Duodenal mucosa (tissue), 2 donors: ENCODE data around the gene XPO6.

ENCODE experiments used
- H3K27ac ChIP-seq: one replicate; pipeline ENCODE4 v1.7.0; 2013; ENCODE audit warnings: low read depth, low read length
- H3K27me3 ChIP-seq, 2 donors: one replicate each; pipeline ENCODE4 v1.7.0; 2013; ENCODE audit warnings: low read length in 2 of 2, control low read depth in 1 of 2; ENCODE audit not compliant: insufficient read depth in 2 of 2, control insufficient read depth in 1 of 2
- H3K36me3 ChIP-seq, 2 donors: one replicate each; pipeline ENCODE4 v1.7.0; 2013; ENCODE audit warnings: low read length in 2 of 2, control low read depth in 1 of 2; ENCODE audit not compliant: insufficient read depth in 2 of 2, control insufficient read depth in 1 of 2
- H3K4me1 ChIP-seq, 2 donors: one replicate each; pipeline ENCODE4 v1.7.0; 2013; ENCODE audit warnings: low read length in 2 of 2, control low read depth in 1 of 2; ENCODE audit not compliant: insufficient read depth in 2 of 2, control insufficient read depth in 1 of 2
- H3K4me3 ChIP-seq, 2 donors: one replicate each; pipeline ENCODE4 v1.7.0; 2013; ENCODE audit warnings: low read length in 2 of 2, low read depth in 1 of 2
- H3K9ac ChIP-seq, 2 donors: one replicate each; pipeline ENCODE4 v1.7.0; 2013; ENCODE audit warnings: low read length in 2 of 2, low read depth in 1 of 2
- H3K9me3 ChIP-seq, 2 donors: one replicate each; pipeline ENCODE4 v1.7.0; 2013; ENCODE audit warnings: low read length in 2 of 2, control low read depth in 1 of 2; ENCODE audit not compliant: control insufficient read depth in 1 of 2

XPO6 gene

GRCh38 chr16:28108590-28109247, 103.0 kb downstream of the XPO6 start:
- Histone ChIP-seq H3K27me3 (no peaks in the 10 kb centered on the region), H3K9me3 (no peaks in the 10 kb centered on the region), H3K36me3 (peaks cover 73 to 90% of the 10 kb centered on the region in 2 donors), H3K4me3 (no peak overlapping the region), H3K9ac (no peak overlapping the region), H3K27ac (no peak overlapping the region), H3K4me1 (peaks cover 3 to 7% of the 10 kb centered on the region in 2 donors)

GRCh38 chr16:28107232-28107631, 104.5 kb downstream of the XPO6 start:
- H3K4me1 ChIP-seq = peaks cover 3 to 7% of the 10 kb centered on the region in 2 donors
- H3K9me3 ChIP-seq = no peaks in the 10 kb centered on the region
- H3K27ac ChIP-seq = no peak overlapping the region
- H3K27me3 ChIP-seq = no peaks in the 10 kb centered on the region
- peaks cover 73 to 92% of the 10 kb centered on the region in 2 donors for H3K36me3 ChIP-seq
- no peak overlapping the region for H3K4me3 ChIP-seq
- H3K9ac ChIP-seq = no peak overlapping the region

- Histone ChIP-seq H3K27me3 (no peaks in the 10 kb centered on the region), H3K4me3 (no peak overlapping the region), H3K27ac (no peak overlapping the region), H3K9me3 (no peaks in the 10 kb centered on the region), H3K4me1 (peaks cover 3 to 7% of the 10 kb centered on the region in 2 donors), H3K9ac (no peak overlapping the region), H3K36me3 (peaks cover 73 to 92% of the 10 kb centered on the region in 2 donors)
Observed at GRCh38 chr16:28106467-28107215, 105.1 kb downstream of the XPO6 start.

GRCh38 chr16:28105954-28106353, 105.8 kb downstream of the XPO6 start:
- H3K9me3 ChIP-seq = no peaks in the 10 kb centered on the region
- no peaks in the 10 kb centered on the region for H3K27me3 ChIP-seq
- H3K27ac ChIP-seq = no peak overlapping the region
- no peak overlapping the region for H3K4me3 ChIP-seq
- H3K4me1 ChIP-seq = peaks cover 3 to 7% of the 10 kb centered on the region in 2 donors
- H3K9ac ChIP-seq = no peak overlapping the region
- peaks cover 77 to 94% of the 10 kb centered on the region in 2 donors for H3K36me3 ChIP-seq

- H3K9me3 ChIP-seq = no peaks in the 10 kb centered on the region
- peaks cover 3 to 4% of the 10 kb centered on the region in 2 donors for H3K4me1 ChIP-seq
- H3K27ac ChIP-seq = no peak overlapping the region
- H3K9ac ChIP-seq = no peak overlapping the region
- H3K4me3 ChIP-seq = no peak overlapping the region
- no peaks in the 10 kb centered on the region for H3K27me3 ChIP-seq
- peaks cover 84 to 95% of the 10 kb centered on the region in 2 donors for H3K36me3 ChIP-seq
Observed at GRCh38 chr16:28105297-28105696, 106.5 kb downstream of the XPO6 start.

GRCh38 chr16:28104404-28104803, 107.4 kb downstream of the XPO6 start:
- H3K4me1 ChIP-seq = peaks cover 0 to 3% of the 10 kb centered on the region in 2 donors
- H3K36me3 ChIP-seq = peaks cover 85 to 96% of the 10 kb centered on the region in 2 donors
- no peaks in the 10 kb centered on the region for H3K27me3 ChIP-seq
- H3K9ac ChIP-seq = no peak overlapping the region
- H3K4me3 ChIP-seq = no peak overlapping the region
- no peaks in the 10 kb centered on the region for H3K9me3 ChIP-seq
- no peak overlapping the region for H3K27ac ChIP-seq

GRCh38 chr16:28103516-28104170, 108.1 kb downstream of the XPO6 start:
- H3K4me1 ChIP-seq = peaks cover 0 to 2% of the 10 kb centered on the region in 2 donors
- no peak overlapping the region for H3K27ac ChIP-seq
- H3K9me3 ChIP-seq = no peaks in the 10 kb centered on the region
- H3K36me3 ChIP-seq = peaks cover 81 to 97% of the 10 kb centered on the region in 2 donors
- no peak overlapping the region for H3K9ac ChIP-seq
- H3K27me3 ChIP-seq = no peaks in the 10 kb centered on the region
- H3K4me3 ChIP-seq = no peak overlapping the region

GRCh38 chr16:28101533-28101890, 110.3 kb downstream of the XPO6 start:
- no peaks in the 10 kb centered on the region for H3K9me3 ChIP-seq
- H3K4me1 ChIP-seq = no peaks in the 10 kb centered on the region
- H3K4me3 ChIP-seq = no peak overlapping the region
- no peak overlapping the region for H3K27ac ChIP-seq
- H3K9ac ChIP-seq = no peak overlapping the region
- H3K27me3 ChIP-seq = no peaks in the 10 kb centered on the region
- peaks cover 66 to 92% of the 10 kb centered on the region in 2 donors for H3K36me3 ChIP-seq

GRCh38 chr16:28100810-28101532, 110.8 kb downstream of the XPO6 start:
- H3K27me3 ChIP-seq = no peaks in the 10 kb centered on the region
- no peaks in the 10 kb centered on the region for H3K4me1 ChIP-seq
- H3K36me3 ChIP-seq = peaks cover 61 to 86% of the 10 kb centered on the region in 2 donors
- H3K27ac ChIP-seq = no peak overlapping the region
- H3K4me3 ChIP-seq = no peak overlapping the region
- no peak overlapping the region for H3K9ac ChIP-seq
- no peaks in the 10 kb centered on the region for H3K9me3 ChIP-seq
